Measurements from ENCODE around the gene SGSH.

The SGSH gene

GRCh38 chr17:80224683-80225082 lies 4.5 kb upstream of the SGSH start:
- H3K27ac ChIP-seq (ENCODE audit: low read length), result no peak overlapping the region
- H3K36me3 ChIP-seq (ENCODE audit: control insufficient read depth in 2 of 2, insufficient read depth in 2 of 2, low read length in 2 of 2), result peaks cover 0 to 11% of the 10 kb centered on the region in 2 donors
- H3K9ac ChIP-seq (ENCODE audit: low read length in 2 of 2), result no peak overlapping the region
- peaks cover 16% of the 10 kb centered on the region for H3K4me1 ChIP-seq (ENCODE audit: control insufficient read depth, insufficient read depth, low read length)
- no peaks in the 10 kb centered on the region for H3K27me3 ChIP-seq (ENCODE audit: control insufficient read depth in 1 of 2, insufficient read depth in 2 of 2, low read length in 2 of 2)
- H3K4me3 ChIP-seq (ENCODE audit: low read length in 2 of 2), result no peak overlapping the region
- H3K9me3 ChIP-seq (ENCODE audit: control insufficient read depth in 2 of 2, low read length in 2 of 2), result no peaks in the 10 kb centered on the region

GRCh38 chr17:80223838-80224497 lies 3.8 kb upstream of the SGSH start:
- no peak overlapping the region for H3K9ac ChIP-seq (ENCODE audit: low read length in 2 of 2)
- peaks cover 0 to 11% of the 10 kb centered on the region in 2 donors for H3K36me3 ChIP-seq (ENCODE audit: control insufficient read depth in 2 of 2, insufficient read depth in 2 of 2, low read length in 2 of 2)
- no peaks in the 10 kb centered on the region for H3K27me3 ChIP-seq (ENCODE audit: control insufficient read depth in 1 of 2, insufficient read depth in 2 of 2, low read length in 2 of 2)
- H3K4me1 ChIP-seq (ENCODE audit: control insufficient read depth, insufficient read depth, low read length), result peaks cover 23% of the 10 kb centered on the region
- H3K9me3 ChIP-seq (ENCODE audit: control insufficient read depth in 2 of 2, low read length in 2 of 2), result no peaks in the 10 kb centered on the region
- no peak overlapping the region for H3K4me3 ChIP-seq (ENCODE audit: low read length in 2 of 2)
- no peak overlapping the region for H3K27ac ChIP-seq (ENCODE audit: low read length)

- Histone ChIP-seq H3K27ac (ENCODE audit: low read length) (no peak overlapping the region), H3K4me3 (ENCODE audit: low read length in 2 of 2) (no peak overlapping the region), H3K4me1 (ENCODE audit: control insufficient read depth, insufficient read depth, low read length) (peaks cover 26% of the 10 kb centered on the region), H3K9ac (ENCODE audit: low read length in 2 of 2) (no peak overlapping the region), H3K9me3 (ENCODE audit: control insufficient read depth in 2 of 2, low read length in 2 of 2) (no peaks in the 10 kb centered on the region), H3K27me3 (ENCODE audit: control insufficient read depth in 1 of 2, insufficient read depth in 2 of 2, low read length in 2 of 2) (no peaks in the 10 kb centered on the region), H3K36me3 (ENCODE audit: control insufficient read depth in 2 of 2, insufficient read depth in 2 of 2, low read length in 2 of 2) (peaks cover 0 to 8% of the 10 kb centered on the region in 2 donors)
Observed at GRCh38 chr17:80223142-80223815, 3.1 kb upstream of the SGSH start.

GRCh38 chr17:80222376-80223141 lies 2.4 kb upstream of the SGSH start:
- Histone ChIP-seq H3K4me1 (ENCODE audit: control insufficient read depth, insufficient read depth, low read length) (peaks cover 27% of the 10 kb centered on the region), H3K9me3 (ENCODE audit: control insufficient read depth in 2 of 2, low read length in 2 of 2) (no peaks in the 10 kb centered on the region), H3K27ac (ENCODE audit: low read length) (no peak overlapping the region), H3K36me3 (ENCODE audit: control insufficient read depth in 2 of 2, insufficient read depth in 2 of 2, low read length in 2 of 2) (peaks cover 0 to 8% of the 10 kb centered on the region in 2 donors), H3K27me3 (ENCODE audit: control insufficient read depth in 1 of 2, insufficient read depth in 2 of 2, low read length in 2 of 2) (no peaks in the 10 kb centered on the region), H3K9ac (ENCODE audit: low read length in 2 of 2) (no peak overlapping the region), H3K4me3 (ENCODE audit: low read length in 2 of 2) (no peak overlapping the region)

- H3K36me3 ChIP-seq (ENCODE audit: control insufficient read depth in 2 of 2, insufficient read depth in 2 of 2, low read length in 2 of 2), result peaks cover under 1 to 11% of the 10 kb centered on the region in 2 donors
- peak overlapping the region; percentile 64 to 65 for H3K9ac ChIP-seq (ENCODE audit: low read length in 2 of 2)
- peak overlapping the region; percentile 48 to 93 for H3K4me3 ChIP-seq (ENCODE audit: low read length in 2 of 2)
- no peaks in the 10 kb centered on the region for H3K9me3 ChIP-seq (ENCODE audit: control insufficient read depth in 2 of 2, low read length in 2 of 2)
- H3K27me3 ChIP-seq (ENCODE audit: control insufficient read depth in 1 of 2, insufficient read depth in 2 of 2, low read length in 2 of 2), result no peaks in the 10 kb centered on the region
- peaks cover 27% of the 10 kb centered on the region for H3K4me1 ChIP-seq (ENCODE audit: control insufficient read depth, insufficient read depth, low read length)
- no peak overlapping the region for H3K27ac ChIP-seq (ENCODE audit: low read length)
Observed at GRCh38 chr17:80221351-80222105, 1.4 kb upstream of the SGSH start.

GRCh38 chr17:80220736-80221215 lies 643 bp upstream of the SGSH start:
- Histone ChIP-seq H3K27me3 (ENCODE audit: control insufficient read depth in 1 of 2, insufficient read depth in 2 of 2, low read length in 2 of 2) (no peaks in the 10 kb centered on the region), H3K36me3 (ENCODE audit: control insufficient read depth in 2 of 2, insufficient read depth in 2 of 2, low read length in 2 of 2) (peaks cover 3 to 14% of the 10 kb centered on the region in 2 donors), H3K9me3 (ENCODE audit: control insufficient read depth in 2 of 2, low read length in 2 of 2) (no peaks in the 10 kb centered on the region), H3K27ac (ENCODE audit: low read length) (peak overlapping the region; percentile 77), H3K4me3 (ENCODE audit: low read length in 2 of 2) (peak overlapping the region; percentile 48 to 93), H3K4me1 (ENCODE audit: control insufficient read depth, insufficient read depth, low read length) (peaks cover 27% of the 10 kb centered on the region), H3K9ac (ENCODE audit: low read length in 2 of 2) (peak overlapping the region; percentile 64 to 65)

GRCh38 chr17:80219763-80220053 lies 425 bp downstream of the SGSH start:
- no peaks in the 10 kb centered on the region for H3K27me3 ChIP-seq (ENCODE audit: control insufficient read depth in 1 of 2, insufficient read depth in 2 of 2, low read length in 2 of 2)
- H3K27ac ChIP-seq (ENCODE audit: low read length), result peak overlapping the region; percentile 77
- H3K9me3 ChIP-seq (ENCODE audit: control insufficient read depth in 2 of 2, low read length in 2 of 2), result no peaks in the 10 kb centered on the region
- H3K4me3 ChIP-seq (ENCODE audit: low read length in 2 of 2), result peak overlapping the region; percentile 48 to 93
- peaks cover 3 to 14% of the 10 kb centered on the region in 2 donors for H3K36me3 ChIP-seq (ENCODE audit: control insufficient read depth in 2 of 2, insufficient read depth in 2 of 2, low read length in 2 of 2)
- peaks cover 27% of the 10 kb centered on the region for H3K4me1 ChIP-seq (ENCODE audit: control insufficient read depth, insufficient read depth, low read length)
- H3K9ac ChIP-seq (ENCODE audit: low read length in 2 of 2), result peak overlapping the region; percentile 65 to 84

GRCh38 chr17:80219013-80219762 lies 945 bp downstream of the SGSH start:
- H3K9ac ChIP-seq (ENCODE audit: low read length in 2 of 2), result peak overlapping the region; percentile 65 to 84
- H3K4me3 ChIP-seq (ENCODE audit: low read length in 2 of 2), result peak overlapping the region; percentile 48 to 93
- no peaks in the 10 kb centered on the region for H3K9me3 ChIP-seq (ENCODE audit: control insufficient read depth in 2 of 2, low read length in 2 of 2)
- H3K27me3 ChIP-seq (ENCODE audit: control insufficient read depth in 1 of 2, insufficient read depth in 2 of 2, low read length in 2 of 2), result no peaks in the 10 kb centered on the region
- H3K4me1 ChIP-seq (ENCODE audit: control insufficient read depth, insufficient read depth, low read length), result peaks cover 27% of the 10 kb centered on the region
- peaks cover 3 to 18% of the 10 kb centered on the region in 2 donors for H3K36me3 ChIP-seq (ENCODE audit: control insufficient read depth in 2 of 2, insufficient read depth in 2 of 2, low read length in 2 of 2)
- H3K27ac ChIP-seq (ENCODE audit: low read length), result peak overlapping the region; percentile 77

GRCh38 chr17:80218391-80218790 lies 1.7 kb downstream of the SGSH start:
- Histone ChIP-seq H3K27me3 (ENCODE audit: control insufficient read depth in 1 of 2, insufficient read depth in 2 of 2, low read length in 2 of 2) (no peaks in the 10 kb centered on the region), H3K9me3 (ENCODE audit: control insufficient read depth in 2 of 2, low read length in 2 of 2) (no peaks in the 10 kb centered on the region), H3K9ac (ENCODE audit: low read length in 2 of 2) (no peak overlapping the region), H3K4me3 (ENCODE audit: low read length in 2 of 2) (no peak overlapping the region), H3K27ac (ENCODE audit: low read length) (no peak overlapping the region), H3K4me1 (ENCODE audit: control insufficient read depth, insufficient read depth, low read length) (peaks cover 27% of the 10 kb centered on the region), H3K36me3 (ENCODE audit: control insufficient read depth in 2 of 2, insufficient read depth in 2 of 2, low read length in 2 of 2) (peaks cover 3 to 16% of the 10 kb centered on the region in 2 donors)

All from stomach smooth muscle (tissue), 2 donors.